ENCODE data around the gene ZNF423. TPM values are rescaled to one million over a fixed set of nuclear protein-coding genes. Genes with fewer than 3 reads are reported as not detected.
"Not testable (repeated sequence)": the region's sequence is repeated elsewhere in the genome, so short reads cannot be mapped to it uniquely, and the experiment has no call there.

ZNF423 gene
- total and polyA plus RNA-seq, 2 experiments from 2014 or later: 14.9 to 41.8 TPM

DNA sequence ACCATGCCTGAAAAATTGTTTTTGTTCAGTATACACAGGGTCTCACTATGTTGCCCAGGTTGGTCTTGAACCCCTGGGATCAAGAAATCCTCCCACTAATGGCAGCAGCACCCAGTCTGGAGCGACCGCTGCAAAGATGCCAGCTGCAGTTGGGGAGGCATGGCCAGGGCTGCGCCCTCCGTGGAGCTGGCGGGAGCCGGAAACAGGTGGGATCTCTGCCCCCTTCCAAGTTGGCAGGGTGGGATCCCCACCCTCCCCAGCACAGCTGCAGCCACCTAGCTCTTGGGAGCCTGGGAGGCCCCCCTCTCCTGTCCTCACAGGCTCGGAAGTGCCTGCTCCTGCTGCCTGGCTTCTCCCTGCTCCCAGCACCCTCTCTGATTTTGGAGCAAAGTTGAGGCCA lies 176.8 kb downstream of the ZNF423 start (continued):
- no peak for TF ChIP-seq EZH2 (IDR thresholded peaks at IDR 0.05; ENCODE audit: low read depth, unreplicated experiment)
- no peak for TF ChIP-seq POLR2AphosphoS5 (IDR thresholded peaks at IDR 0.05; ENCODE audit: low read depth)
- TF ChIP-seq ZNF331 (CRISPR knock-in tag; IDR thresholded peaks at IDR 0.05; ENCODE audit: low read depth): no peak
- TF ChIP-seq, protein P1, sequence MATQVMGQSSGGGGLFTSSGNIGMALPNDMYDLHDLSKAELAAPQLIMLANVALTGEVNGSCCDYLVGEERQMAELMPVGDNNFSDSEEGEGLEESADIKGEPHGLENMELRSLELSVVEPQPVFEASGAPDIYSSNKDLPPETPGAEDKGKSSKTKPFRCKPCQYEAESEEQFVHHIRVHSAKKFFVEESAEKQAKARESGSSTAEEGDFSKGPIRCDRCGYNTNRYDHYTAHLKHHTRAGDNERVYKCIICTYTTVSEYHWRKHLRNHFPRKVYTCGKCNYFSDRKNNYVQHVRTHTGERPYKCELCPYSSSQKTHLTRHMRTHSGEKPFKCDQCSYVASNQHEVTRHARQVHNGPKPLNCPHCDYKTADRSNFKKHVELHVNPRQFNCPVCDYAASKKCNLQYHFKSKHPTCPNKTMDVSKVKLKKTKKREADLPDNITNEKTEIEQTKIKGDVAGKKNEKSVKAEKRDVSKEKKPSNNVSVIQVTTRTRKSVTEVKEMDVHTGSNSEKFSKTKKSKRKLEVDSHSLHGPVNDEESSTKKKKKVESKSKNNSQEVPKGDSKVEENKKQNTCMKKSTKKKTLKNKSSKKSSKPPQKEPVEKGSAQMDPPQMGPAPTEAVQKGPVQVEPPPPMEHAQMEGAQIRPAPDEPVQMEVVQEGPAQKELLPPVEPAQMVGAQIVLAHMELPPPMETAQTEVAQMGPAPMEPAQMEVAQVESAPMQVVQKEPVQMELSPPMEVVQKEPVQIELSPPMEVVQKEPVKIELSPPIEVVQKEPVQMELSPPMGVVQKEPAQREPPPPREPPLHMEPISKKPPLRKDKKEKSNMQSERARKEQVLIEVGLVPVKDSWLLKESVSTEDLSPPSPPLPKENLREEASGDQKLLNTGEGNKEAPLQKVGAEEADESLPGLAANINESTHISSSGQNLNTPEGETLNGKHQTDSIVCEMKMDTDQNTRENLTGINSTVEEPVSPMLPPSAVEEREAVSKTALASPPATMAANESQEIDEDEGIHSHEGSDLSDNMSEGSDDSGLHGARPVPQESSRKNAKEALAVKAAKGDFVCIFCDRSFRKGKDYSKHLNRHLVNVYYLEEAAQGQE (IDR thresholded peaks at IDR 0.05; ENCODE audit: unreplicated experiment): no peak
- TF ChIP-seq, protein P2, sequence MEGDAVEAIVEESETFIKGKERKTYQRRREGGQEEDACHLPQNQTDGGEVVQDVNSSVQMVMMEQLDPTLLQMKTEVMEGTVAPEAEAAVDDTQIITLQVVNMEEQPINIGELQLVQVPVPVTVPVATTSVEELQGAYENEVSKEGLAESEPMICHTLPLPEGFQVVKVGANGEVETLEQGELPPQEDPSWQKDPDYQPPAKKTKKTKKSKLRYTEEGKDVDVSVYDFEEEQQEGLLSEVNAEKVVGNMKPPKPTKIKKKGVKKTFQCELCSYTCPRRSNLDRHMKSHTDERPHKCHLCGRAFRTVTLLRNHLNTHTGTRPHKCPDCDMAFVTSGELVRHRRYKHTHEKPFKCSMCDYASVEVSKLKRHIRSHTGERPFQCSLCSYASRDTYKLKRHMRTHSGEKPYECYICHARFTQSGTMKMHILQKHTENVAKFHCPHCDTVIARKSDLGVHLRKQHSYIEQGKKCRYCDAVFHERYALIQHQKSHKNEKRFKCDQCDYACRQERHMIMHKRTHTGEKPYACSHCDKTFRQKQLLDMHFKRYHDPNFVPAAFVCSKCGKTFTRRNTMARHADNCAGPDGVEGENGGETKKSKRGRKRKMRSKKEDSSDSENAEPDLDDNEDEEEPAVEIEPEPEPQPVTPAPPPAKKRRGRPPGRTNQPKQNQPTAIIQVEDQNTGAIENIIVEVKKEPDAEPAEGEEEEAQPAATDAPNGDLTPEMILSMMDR (conservative IDR thresholded peaks at IDR 0.05; ENCODE audit: low read depth in 2 of 2): no peak
- no peak for TF ChIP-seq ZNF114 (CRISPR knock-in tag; IDR thresholded peaks at IDR 0.05)
- TF ChIP-seq JUNB (IDR thresholded peaks at IDR 0.05; ENCODE audit: unreplicated experiment): no peak

DNA sequence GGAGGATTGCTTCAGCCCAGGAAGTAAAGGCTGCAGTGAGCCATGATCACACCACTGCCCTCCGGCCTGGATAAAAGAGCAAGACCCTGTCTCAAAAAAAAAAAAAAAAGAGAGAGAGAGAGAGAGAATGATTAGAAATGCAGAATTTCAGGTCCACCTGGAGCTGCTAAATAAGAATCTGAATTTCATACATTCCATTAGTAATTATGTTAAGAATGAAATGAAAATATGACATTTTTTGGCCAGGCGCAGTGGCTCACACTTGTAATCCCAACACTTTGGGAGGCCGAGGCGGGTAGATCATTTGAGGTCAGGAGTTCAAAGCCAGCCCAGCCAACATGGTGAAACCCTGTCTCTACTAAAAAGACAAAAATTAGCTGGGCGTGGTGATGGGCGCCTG lies 178.3 kb downstream of the ZNF423 start:
- ATAC-seq, H3K27ac Mint-ChIP-seq: not testable (repeated sequence)
- H3K4me1 Mint-ChIP-seq: peaks cover 20% of the 10 kb centered on the region

DNA sequence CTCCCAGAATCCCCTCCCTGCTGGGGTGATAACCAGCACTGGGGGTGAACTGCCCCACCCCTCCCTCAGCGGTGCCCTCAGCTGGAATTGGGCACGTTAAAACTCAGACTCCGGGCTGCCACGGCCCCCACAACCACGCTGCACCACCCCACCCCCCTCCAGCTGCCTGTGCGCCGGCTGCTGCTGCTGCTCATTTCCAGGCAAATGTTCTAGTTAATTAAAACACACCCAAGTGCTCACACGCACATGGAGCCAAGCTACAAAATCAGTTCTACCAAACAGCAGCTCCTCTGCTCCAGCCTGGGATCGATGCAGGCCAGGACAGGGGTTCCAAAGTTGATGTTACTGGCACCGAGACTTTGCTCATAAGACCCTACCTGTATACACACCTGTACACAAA lies 180.5 kb downstream of the ZNF423 start:
- Histone ChIP-seq H3K9me2 (ENCODE audit: insufficient read depth) (no peaks in the 10 kb centered on the region), H3K4me1 (ENCODE audit: insufficient read depth) (no peaks in the 10 kb centered on the region), H3K4me2 (no peak overlapping the region), H3K79me2 (replicated peaks; ENCODE audit: insufficient read depth) (no peaks in the 10 kb centered on the region), H4K20me1 (replicated peaks; ENCODE audit: insufficient read depth) (no peaks in the 10 kb centered on the region), H3F3A (replicated peaks; ENCODE audit: low read depth) (no peaks in the 10 kb centered on the region), H3K27ac (ENCODE audit: low read depth) (no peak overlapping the region), H3K4me3 (no peak overlapping the region), H3K27me3 (ENCODE audit: insufficient read depth) (no peaks in the 10 kb centered on the region), H2AFZ (no peak overlapping the region), H3K36me3 (ENCODE audit: insufficient read depth) (no peaks in the 10 kb centered on the region)
- H3K36me3 Mint-ChIP-seq (ENCODE audit: low read depth): peaks cover 26% of the 10 kb centered on the region
- H3K27me3 Mint-ChIP-seq (ENCODE audit: insufficient read depth, low read depth, poor library complexity): peaks cover 11% of the 10 kb centered on the region
- peaks cover 14% of the 10 kb centered on the region for H3K9me3 Mint-ChIP-seq
- no peak overlapping the region for H3K27ac Mint-ChIP-seq
- peaks cover 10% of the 10 kb centered on the region; the same call in 2 of the 3 replicates for H3K4me1 Mint-ChIP-seq
- ATAC-seq (no peak), DNase-seq (ENCODE audit: low spot score) (no peak)
- H3K4me3 Mint-ChIP-seq: no peak overlapping the region
- TF ChIP-seq, protein P3, sequence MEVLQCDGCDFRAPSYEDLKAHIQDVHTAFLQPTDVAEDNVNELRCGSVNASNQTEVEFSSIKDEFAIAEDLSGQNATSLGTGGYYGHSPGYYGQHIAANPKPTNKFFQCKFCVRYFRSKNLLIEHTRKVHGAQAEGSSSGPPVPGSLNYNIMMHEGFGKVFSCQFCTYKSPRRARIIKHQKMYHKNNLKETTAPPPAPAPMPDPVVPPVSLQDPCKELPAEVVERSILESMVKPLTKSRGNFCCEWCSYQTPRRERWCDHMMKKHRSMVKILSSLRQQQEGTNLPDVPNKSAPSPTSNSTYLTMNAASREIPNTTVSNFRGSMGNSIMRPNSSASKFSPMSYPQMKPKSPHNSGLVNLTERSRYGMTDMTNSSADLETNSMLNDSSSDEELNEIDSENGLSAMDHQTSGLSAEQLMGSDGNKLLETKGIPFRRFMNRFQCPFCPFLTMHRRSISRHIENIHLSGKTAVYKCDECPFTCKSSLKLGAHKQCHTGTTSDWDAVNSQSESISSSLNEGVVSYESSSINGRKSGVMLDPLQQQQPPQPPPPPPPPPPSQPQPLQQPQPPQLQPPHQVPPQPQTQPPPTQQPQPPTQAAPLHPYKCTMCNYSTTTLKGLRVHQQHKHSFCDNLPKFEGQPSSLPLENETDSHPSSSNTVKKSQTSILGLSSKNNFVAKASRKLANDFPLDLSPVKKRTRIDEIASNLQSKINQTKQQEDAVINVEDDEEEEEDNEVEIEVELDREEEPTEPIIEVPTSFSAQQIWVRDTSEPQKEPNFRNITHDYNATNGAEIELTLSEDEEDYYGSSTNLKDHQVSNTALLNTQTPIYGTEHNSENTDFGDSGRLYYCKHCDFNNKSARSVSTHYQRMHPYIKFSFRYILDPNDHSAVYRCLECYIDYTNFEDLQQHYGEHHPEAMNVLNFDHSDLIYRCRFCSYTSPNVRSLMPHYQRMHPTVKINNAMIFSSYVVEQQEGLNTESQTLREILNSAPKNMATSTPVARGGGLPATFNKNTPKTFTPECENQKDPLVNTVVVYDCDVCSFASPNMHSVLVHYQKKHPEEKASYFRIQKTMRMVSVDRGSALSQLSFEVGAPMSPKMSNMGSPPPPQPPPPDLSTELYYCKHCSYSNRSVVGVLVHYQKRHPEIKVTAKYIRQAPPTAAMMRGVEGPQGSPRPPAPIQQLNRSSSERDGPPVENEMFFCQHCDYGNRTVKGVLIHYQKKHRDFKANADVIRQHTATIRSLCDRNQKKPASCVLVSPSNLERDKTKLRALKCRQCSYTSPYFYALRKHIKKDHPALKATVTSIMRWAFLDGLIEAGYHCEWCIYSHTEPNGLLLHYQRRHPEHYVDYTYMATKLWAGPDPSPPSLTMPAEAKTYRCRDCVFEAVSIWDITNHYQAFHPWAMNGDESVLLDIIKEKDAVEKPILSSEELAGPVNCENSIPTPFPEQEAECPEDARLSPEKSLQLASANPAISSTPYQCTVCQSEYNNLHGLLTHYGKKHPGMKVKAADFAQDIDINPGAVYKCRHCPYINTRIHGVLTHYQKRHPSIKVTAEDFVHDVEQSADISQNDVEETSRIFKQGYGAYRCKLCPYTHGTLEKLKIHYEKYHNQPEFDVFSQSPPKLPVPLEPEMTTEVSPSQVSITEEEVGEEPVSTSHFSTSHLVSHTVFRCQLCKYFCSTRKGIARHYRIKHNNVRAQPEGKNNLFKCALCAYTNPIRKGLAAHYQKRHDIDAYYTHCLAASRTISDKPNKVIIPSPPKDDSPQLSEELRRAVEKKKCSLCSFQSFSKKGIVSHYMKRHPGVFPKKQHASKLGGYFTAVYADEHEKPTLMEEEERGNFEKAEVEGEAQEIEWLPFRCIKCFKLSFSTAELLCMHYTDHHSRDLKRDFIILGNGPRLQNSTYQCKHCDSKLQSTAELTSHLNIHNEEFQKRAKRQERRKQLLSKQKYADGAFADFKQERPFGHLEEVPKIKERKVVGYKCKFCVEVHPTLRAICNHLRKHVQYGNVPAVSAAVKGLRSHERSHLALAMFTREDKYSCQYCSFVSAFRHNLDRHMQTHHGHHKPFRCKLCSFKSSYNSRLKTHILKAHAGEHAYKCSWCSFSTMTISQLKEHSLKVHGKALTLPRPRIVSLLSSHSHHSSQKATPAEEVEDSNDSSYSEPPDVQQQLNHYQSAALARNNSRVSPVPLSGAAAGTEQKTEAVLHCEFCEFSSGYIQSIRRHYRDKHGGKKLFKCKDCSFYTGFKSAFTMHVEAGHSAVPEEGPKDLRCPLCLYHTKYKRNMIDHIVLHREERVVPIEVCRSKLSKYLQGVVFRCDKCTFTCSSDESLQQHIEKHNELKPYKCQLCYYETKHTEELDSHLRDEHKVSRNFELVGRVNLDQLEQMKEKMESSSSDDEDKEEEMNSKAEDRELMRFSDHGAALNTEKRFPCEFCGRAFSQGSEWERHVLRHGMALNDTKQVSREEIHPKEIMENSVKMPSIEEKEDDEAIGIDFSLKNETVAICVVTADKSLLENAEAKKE (CRISPR knock-in tag; IDR thresholded peaks at IDR 0.05): no peak
- TF ChIP-seq NANOG (IDR thresholded peaks at IDR 0.05; ENCODE audit: borderline replicate concordance): no peak
- no peak for TF ChIP-seq POLR2AphosphoS5 (IDR thresholded peaks at IDR 0.05; ENCODE audit: low read depth)
- TF ChIP-seq JUNB (IDR thresholded peaks at IDR 0.05; ENCODE audit: unreplicated experiment): no peak
- TF ChIP-seq ZNF331 (CRISPR knock-in tag; IDR thresholded peaks at IDR 0.05; ENCODE audit: low read depth): no peak

More for the DNA sequence above, 178.3 kb downstream of the ZNF423 start:
- not testable (repeated sequence) for DNase-seq (ENCODE audit: low spot score); H3K4me3 Mint-ChIP-seq; H3K27me3 ChIP-seq (ENCODE audit: insufficient read depth); H3K4me3 ChIP-seq; H3K79me2 ChIP-seq (replicated peaks; ENCODE audit: insufficient read depth); H3K4me2 ChIP-seq; H3K27ac ChIP-seq (ENCODE audit: low read depth); H4K20me1 ChIP-seq (replicated peaks; ENCODE audit: insufficient read depth); H3K36me3 ChIP-seq (ENCODE audit: insufficient read depth); H2AFZ ChIP-seq; H3F3A ChIP-seq (replicated peaks; ENCODE audit: low read depth); H3K4me1 ChIP-seq (ENCODE audit: insufficient read depth); H3K9me2 ChIP-seq (ENCODE audit: insufficient read depth)
- Mint-ChIP-seq H3K27me3 (ENCODE audit: insufficient read depth, low read depth, poor library complexity) (peaks cover 11% of the 10 kb centered on the region), H3K36me3 (ENCODE audit: low read depth) (peaks cover 45% of the 10 kb centered on the region), H3K9me3 (peaks cover 22% of the 10 kb centered on the region)
